Hepatocyte (in vitro differentiated cells): Measurements from ENCODE around the gene PLXNB1. TPM values are rescaled to one million over a fixed set of nuclear protein-coding genes. Genes with fewer than 3 reads are reported as not detected.

ENCODE experiments used
- DNase-seq: peaks from one replicate; pipeline ENCODE4 v3.0.0-alpha.2; 2016; ENCODE audit warnings: low spot score
- H2AFZ ChIP-seq: fragments of 200-600 bp; sonication (generic); 2 replicates; pipeline ENCODE4 v1.6.0; 2016; ENCODE audit warnings: antibody characterized with exemption, mild to moderate bottlenecking
- H3K27ac ChIP-seq: fragments of 200-600 bp; sonication (generic); 2 replicates; pipeline ENCODE4 v1.5.1; 2016; ENCODE audit warnings: mild to moderate bottlenecking
- H3K27me3 ChIP-seq: fragments of 200-600 bp; sonication (generic); 2 replicates; pipeline ENCODE4 v1.6.1; 2016
- H3K36me3 ChIP-seq: fragments of 200-600 bp; sonication (generic); replicated peaks from 2 replicates; pipeline ENCODE4 v1.5.1; 2016; ENCODE audit warnings: low read depth; ENCODE audit not compliant: insufficient read depth
- H3K4me1 ChIP-seq: fragments of 200-600 bp; sonication (generic); 2 replicates; pipeline ENCODE4 v1.5.1; 2016; ENCODE audit warnings: mild to moderate bottlenecking, moderate library complexity; ENCODE audit not compliant: insufficient read depth
- H3K4me2 ChIP-seq: fragments of 200-600 bp; sonication (generic); 2 replicates; pipeline ENCODE4 v1.6.0; 2016
- H3K4me3 ChIP-seq: fragments of 200-600 bp; sonication (generic); 2 replicates; pipeline ENCODE4 v1.5.1; 2016; ENCODE audit warnings: mild to moderate bottlenecking
- H3K79me2 ChIP-seq: fragments of 200-600 bp; sonication (generic); 2 replicates; pipeline ENCODE4 v1.6.0; 2017; ENCODE audit warnings: mild to moderate bottlenecking
- H3K9me2 ChIP-seq: fragments of 200-600 bp; sonication (generic); replicated peaks from 2 replicates; pipeline ENCODE4 v1.6.0; 2017; ENCODE audit warnings: mild to moderate bottlenecking; ENCODE audit not compliant: insufficient read depth
- H3K9me3 ChIP-seq: fragments of 200-600 bp; sonication (generic); 2 replicates; pipeline ENCODE4 v1.5.1; 2016; ENCODE audit warnings: low read depth, mild to moderate bottlenecking
- H4K20me1 ChIP-seq: fragments of 200-600 bp; sonication (generic); 2 replicates; pipeline ENCODE4 v1.6.0; 2016; ENCODE audit warnings: mild to moderate bottlenecking; ENCODE audit not compliant: insufficient read depth, poor library complexity, severe bottlenecking
- EZH2 ChIP-seq: fragments of 200-600 bp; sonication (generic); IDR thresholded peaks from 2 replicates; pipeline ENCODE4 v1.6.1; 2016; ENCODE audit warnings: antibody characterized with exemption, mild to moderate bottlenecking, borderline replicate concordance
- EZH2phosphoT487 ChIP-seq: fragments of 200-600 bp; sonication (generic); IDR thresholded peaks from one replicate; pipeline ENCODE4 v1.6.1; 2018; ENCODE audit warnings: antibody characterized with exemption, mild to moderate bottlenecking, low read depth, moderate library complexity; ENCODE audit not compliant: unreplicated experiment, severe bottlenecking
- WGBS: methylation state at CpG from one replicate; pipeline ENCODE4 v1.1.6; 2016; ENCODE audit warnings: low lambda C conversion rate; ENCODE audit errors: missing lambda C conversion rate; 5-methylcytosine and 5-hydroxymethylcytosine counted together
- polyA plus RNA-seq: library from polyadenylated mRNA; unstranded; fragments of >200 nt; fragmentation: Nextera tagmentation; extraction: Ambion mirVana; gene quantifications from 2 replicates; pipeline ENCODE4 v1.2.1, GENCODE V29; 2016
- total RNA-seq: library from RNA; depleted of rRNA; stranded (reverse); fragments of >200 nt; gene quantifications from 2 replicates; pipeline ENCODE4 v1.2.3, GENCODE V29; 2014
- TF ChIP-seq, protein P1 (sequence below): fragments of 200-600 bp; sonication (generic); IDR thresholded peaks from 2 replicates; pipeline ENCODE4 v1.5.1; 2016; ENCODE audit warnings: antibody characterized with exemption, mild to moderate bottlenecking; ENCODE audit not compliant: poor library complexity

Gene PLXNB1
- total and polyA plus RNA-seq, 2 experiments from 2014 or later = 71.3 to 74.5 TPM

DNA sequence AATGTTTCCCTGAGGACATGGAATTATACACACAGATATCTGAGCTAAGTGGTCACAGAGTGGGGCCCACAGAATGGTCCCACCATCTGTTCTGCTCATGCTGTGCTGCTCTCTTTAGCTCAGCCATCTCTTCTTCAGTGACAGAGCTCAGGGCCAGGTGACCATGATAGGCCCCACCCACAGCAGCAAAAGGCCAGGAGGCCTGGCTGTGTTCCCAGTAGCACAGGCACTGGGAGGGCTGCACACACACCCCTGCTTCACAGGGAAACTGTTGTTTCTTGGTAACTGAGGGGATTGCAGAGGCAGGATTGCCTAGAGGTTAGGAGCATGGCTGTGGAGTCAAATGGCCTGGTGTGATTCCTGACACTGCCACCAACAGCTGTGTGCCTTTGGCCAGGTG, 62.7 kb downstream of the PLXNB1 start:
- H3K27ac ChIP-seq = no peak overlapping the region
- no peaks in the 10 kb centered on the region for H3K27me3 ChIP-seq
- TF ChIP-seq EZH2 = no peak
- TF ChIP-seq, protein P1, sequence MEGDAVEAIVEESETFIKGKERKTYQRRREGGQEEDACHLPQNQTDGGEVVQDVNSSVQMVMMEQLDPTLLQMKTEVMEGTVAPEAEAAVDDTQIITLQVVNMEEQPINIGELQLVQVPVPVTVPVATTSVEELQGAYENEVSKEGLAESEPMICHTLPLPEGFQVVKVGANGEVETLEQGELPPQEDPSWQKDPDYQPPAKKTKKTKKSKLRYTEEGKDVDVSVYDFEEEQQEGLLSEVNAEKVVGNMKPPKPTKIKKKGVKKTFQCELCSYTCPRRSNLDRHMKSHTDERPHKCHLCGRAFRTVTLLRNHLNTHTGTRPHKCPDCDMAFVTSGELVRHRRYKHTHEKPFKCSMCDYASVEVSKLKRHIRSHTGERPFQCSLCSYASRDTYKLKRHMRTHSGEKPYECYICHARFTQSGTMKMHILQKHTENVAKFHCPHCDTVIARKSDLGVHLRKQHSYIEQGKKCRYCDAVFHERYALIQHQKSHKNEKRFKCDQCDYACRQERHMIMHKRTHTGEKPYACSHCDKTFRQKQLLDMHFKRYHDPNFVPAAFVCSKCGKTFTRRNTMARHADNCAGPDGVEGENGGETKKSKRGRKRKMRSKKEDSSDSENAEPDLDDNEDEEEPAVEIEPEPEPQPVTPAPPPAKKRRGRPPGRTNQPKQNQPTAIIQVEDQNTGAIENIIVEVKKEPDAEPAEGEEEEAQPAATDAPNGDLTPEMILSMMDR = no peak
- no peaks in the 10 kb centered on the region for H3K79me2 ChIP-seq
- H3K9me2 ChIP-seq = no peaks in the 10 kb centered on the region
- H3K36me3 ChIP-seq = no peaks in the 10 kb centered on the region
- no peaks in the 10 kb centered on the region for H4K20me1 ChIP-seq
- H3K4me2 ChIP-seq = no peak overlapping the region
- no peak overlapping the region for H2AFZ ChIP-seq
- DNase-seq = no peak
- no peak overlapping the region for H3K4me3 ChIP-seq
- peaks cover 2% of the 10 kb centered on the region for H3K9me3 ChIP-seq
- no peaks in the 10 kb centered on the region for H3K4me1 ChIP-seq

DNA sequence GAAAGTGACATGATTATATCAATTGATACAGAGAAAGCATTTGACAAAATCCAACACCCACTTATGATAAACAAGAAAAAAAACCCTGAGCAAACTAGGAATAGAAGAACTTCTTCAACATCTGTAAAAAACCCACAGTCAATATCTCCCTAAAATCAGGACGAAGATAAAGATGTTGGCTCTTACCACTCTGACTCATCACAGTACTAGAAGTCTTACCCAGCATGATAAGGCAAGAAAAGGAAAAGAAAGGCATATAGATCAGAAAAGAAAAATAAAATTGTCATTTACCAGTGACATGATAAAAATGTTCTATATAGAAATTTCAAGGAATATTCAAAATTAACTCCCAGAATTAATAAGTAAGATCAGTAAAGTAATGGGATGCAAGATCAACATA, 65.0 kb downstream of the PLXNB1 start:
- Histone ChIP-seq H4K20me1 (no peaks in the 10 kb centered on the region), H3K9me3 (peaks cover 6% of the 10 kb centered on the region), H2AFZ (no peak overlapping the region), H3K27me3 (no peaks in the 10 kb centered on the region), H3K4me1 (no peaks in the 10 kb centered on the region), H3K9me2 (no peaks in the 10 kb centered on the region), H3K27ac (no peak overlapping the region), H3K79me2 (no peaks in the 10 kb centered on the region), H3K4me2 (no peak overlapping the region), H3K4me3 (no peak overlapping the region), H3K36me3 (no peaks in the 10 kb centered on the region)
- 71% methylated on average over 1 of the region's 1 CpG for WGBS
- TF ChIP-seq, protein P1 = no peak
- no peak for TF ChIP-seq EZH2phosphoT487
- DNase-seq = no peak

DNA sequence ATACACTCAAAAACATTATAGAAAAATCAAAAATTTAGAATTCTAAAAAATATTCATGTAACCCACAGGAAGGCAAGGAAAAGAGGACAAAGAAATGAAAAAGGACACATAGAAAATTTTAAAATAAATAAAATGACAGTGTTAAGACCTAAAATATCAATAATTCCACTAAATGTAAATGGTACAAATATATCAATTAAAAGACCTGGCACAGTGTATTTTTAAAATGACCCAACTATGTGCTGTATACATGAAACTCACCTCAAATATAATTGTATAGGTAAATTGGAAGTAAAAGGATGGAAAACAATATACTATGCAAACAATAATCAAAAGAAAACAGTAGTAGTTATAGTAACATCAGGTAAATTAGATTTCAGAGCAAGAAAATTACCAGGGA, 68.0 kb downstream of the PLXNB1 start:
- Histone ChIP-seq H3K4me2 (no peak overlapping the region), H3K27me3 (no peaks in the 10 kb centered on the region), H3K79me2 (no peaks in the 10 kb centered on the region), H3K9me2 (no peaks in the 10 kb centered on the region), H3K4me3 (no peak overlapping the region), H3K4me1 (no peaks in the 10 kb centered on the region), H3K9me3 (peaks cover 6% of the 10 kb centered on the region), H4K20me1 (no peaks in the 10 kb centered on the region), H3K27ac (no peak overlapping the region), H3K36me3 (no peaks in the 10 kb centered on the region), H2AFZ (no peak overlapping the region)
- no peak for DNase-seq
- no peak for TF ChIP-seq EZH2phosphoT487
- no peak for TF ChIP-seq EZH2

DNA sequence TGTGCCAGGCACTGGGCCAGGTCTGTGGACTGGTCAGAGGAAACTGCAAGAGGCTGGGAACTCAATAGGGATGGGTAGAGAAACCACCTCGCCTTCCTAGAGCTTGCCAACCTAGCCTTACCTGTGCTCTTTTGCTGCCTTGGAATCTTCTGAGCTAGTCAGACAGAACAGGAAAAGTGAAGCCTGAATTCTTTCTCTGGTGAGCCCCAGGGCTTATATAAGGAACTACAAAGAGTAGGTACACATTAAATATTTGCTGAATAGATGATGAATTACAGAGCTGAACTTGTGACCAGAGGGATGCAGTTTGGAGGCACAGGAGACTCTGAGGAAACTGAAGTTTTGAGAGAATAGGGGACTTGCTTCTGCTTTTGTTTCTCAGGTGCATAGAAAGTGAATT, 73.5 kb downstream of the PLXNB1 start:
- H2AFZ ChIP-seq = no peak overlapping the region
- H3K4me2 ChIP-seq = no peak overlapping the region
- H3K4me3 ChIP-seq = no peak overlapping the region
- WGBS = 67% methylated on average over 1 of the region's 1 CpG
- DNase-seq = no peak
- peaks cover 3% of the 10 kb centered on the region for H3K4me1 ChIP-seq
- no peaks in the 10 kb centered on the region for H3K79me2 ChIP-seq
- H3K27me3 ChIP-seq = no peaks in the 10 kb centered on the region
- no peaks in the 10 kb centered on the region for H3K36me3 ChIP-seq
- no peaks in the 10 kb centered on the region for H4K20me1 ChIP-seq
- H3K9me2 ChIP-seq = no peaks in the 10 kb centered on the region
- no peaks in the 10 kb centered on the region for H3K9me3 ChIP-seq
- no peak overlapping the region for H3K27ac ChIP-seq
- TF ChIP-seq EZH2 = no peak
- TF ChIP-seq EZH2phosphoT487 = no peak
- TF ChIP-seq, protein P1 = no peak
